Sigmoid colon (tissue), 4 donors: ENCODE results near the gene HOXD3.

Source experiments
- EP300 ChIP-seq, 4 donors: sonication (generic); formaldehyde crosslinking; IDR thresholded peaks; one replicate each; pipeline ENCODE4 v1.6.1; 2017; ENCODE audit warnings: antibody characterized with exemption in 4 of 4
- POLR2A ChIP-seq, 2 donors: fragments of 450-650 bp; IDR thresholded peaks; one replicate each; pipeline ENCODE4 v1.6.1; 2016; ENCODE audit warnings: antibody characterized with exemption in 2 of 2, mild to moderate bottlenecking in 2 of 2, moderate library complexity in 2 of 2
- POLR2AphosphoS5 ChIP-seq, 4 donors: sonication (generic); formaldehyde crosslinking; IDR thresholded peaks; one replicate each; pipeline ENCODE4 v1.6.1; 2017; ENCODE audit warnings: antibody characterized with exemption in 4 of 4
- TF ChIP-seq, protein P1 (sequence below), 4 experiments: fragments of 450-650 bp in 3 of 4; fragments of 200-600 bp in 1 of 4; IDR thresholded peaks; one replicate each; pipeline ENCODE4 v1.5.1; 2016 to 2019; ENCODE audit warnings: antibody characterized with exemption in 4 of 4, mild to moderate bottlenecking in 3 of 4, moderate library complexity in 2 of 4

DNA sequence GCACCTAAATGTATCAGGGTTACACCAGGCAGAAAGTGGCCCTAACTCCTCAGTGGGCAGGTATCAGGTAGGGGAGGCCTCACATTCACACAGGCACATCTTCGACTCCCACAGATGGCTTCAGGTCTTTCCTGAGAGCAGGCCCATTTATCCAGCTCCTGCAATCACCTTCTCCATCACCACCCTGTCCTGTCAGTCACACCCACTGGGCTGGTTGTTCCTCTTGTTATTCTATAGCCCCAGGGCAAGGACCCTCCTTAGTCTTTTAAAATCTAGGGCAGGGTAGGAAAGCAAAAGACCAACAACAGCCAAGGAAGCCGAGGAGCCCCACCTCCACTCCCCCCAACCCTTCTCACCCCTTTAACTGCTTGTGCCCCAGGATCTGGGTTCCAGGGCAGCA is 14.8 kb upstream of the HOXD3 start:
- TF ChIP-seq POLR2A (IDR thresholded peaks at IDR 0.05) (no peak), EP300 (IDR thresholded peaks at IDR 0.05) (no peak), POLR2AphosphoS5 (IDR thresholded peaks at IDR 0.05) (no peak)
- TF ChIP-seq, protein P1, sequence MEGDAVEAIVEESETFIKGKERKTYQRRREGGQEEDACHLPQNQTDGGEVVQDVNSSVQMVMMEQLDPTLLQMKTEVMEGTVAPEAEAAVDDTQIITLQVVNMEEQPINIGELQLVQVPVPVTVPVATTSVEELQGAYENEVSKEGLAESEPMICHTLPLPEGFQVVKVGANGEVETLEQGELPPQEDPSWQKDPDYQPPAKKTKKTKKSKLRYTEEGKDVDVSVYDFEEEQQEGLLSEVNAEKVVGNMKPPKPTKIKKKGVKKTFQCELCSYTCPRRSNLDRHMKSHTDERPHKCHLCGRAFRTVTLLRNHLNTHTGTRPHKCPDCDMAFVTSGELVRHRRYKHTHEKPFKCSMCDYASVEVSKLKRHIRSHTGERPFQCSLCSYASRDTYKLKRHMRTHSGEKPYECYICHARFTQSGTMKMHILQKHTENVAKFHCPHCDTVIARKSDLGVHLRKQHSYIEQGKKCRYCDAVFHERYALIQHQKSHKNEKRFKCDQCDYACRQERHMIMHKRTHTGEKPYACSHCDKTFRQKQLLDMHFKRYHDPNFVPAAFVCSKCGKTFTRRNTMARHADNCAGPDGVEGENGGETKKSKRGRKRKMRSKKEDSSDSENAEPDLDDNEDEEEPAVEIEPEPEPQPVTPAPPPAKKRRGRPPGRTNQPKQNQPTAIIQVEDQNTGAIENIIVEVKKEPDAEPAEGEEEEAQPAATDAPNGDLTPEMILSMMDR (IDR thresholded peaks at IDR 0.05) = no peak
